HG03439 (cell line): Measurements from ENCODE around the gene RBM17.
"Not testable (repeated sequence)": the region's sequence is repeated elsewhere in the genome, so short reads cannot be mapped to it uniquely, and the experiment has no call there.

ENCODE experiments used
- ATAC-seq: cut with Tn5 transposase; IDR thresholded peaks from one replicate; pipeline ENCODE4 v1.9.1; 2021; ENCODE audit warnings: mild to moderate bottlenecking, moderate library complexity; ENCODE audit not compliant: unreplicated experiment

Gene RBM17

DNA sequence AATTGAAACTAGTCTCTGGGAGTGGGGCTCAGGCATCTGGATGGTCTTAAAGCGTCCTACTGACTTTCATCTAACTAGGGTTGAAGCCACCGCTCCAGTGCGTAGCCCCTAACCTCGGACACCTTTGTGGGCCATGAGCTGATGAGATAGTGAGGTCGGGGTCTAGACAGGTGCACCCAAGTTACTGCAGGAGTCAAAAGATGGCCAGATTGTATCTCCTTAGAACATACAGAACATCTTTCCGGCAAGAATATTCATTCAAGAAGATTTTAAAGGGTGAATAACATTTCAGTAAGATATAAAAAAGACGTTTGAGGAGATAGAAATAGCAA is 20.6 kb downstream of the RBM17 start:
- no peak for ATAC-seq

DNA sequence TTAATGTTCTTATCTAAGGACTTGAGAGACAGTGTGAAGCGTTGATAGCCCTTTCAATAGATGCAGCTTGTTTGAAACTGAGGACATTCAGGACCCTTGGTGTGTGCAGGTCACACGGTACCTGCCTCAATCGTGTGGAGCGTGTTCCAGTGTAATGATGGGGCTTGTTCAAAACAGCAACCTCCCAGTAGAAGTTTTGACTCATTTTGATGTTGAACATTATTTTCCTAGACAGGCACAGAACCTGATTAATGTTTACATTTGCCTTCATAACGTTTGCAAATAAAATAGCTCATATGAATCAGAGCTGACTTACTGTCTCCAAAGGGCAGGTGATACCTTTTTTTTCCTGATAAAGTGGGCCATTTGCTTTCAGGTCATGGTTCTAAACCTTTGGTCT is 21.3 kb downstream of the RBM17 start:
- no peak for ATAC-seq

DNA sequence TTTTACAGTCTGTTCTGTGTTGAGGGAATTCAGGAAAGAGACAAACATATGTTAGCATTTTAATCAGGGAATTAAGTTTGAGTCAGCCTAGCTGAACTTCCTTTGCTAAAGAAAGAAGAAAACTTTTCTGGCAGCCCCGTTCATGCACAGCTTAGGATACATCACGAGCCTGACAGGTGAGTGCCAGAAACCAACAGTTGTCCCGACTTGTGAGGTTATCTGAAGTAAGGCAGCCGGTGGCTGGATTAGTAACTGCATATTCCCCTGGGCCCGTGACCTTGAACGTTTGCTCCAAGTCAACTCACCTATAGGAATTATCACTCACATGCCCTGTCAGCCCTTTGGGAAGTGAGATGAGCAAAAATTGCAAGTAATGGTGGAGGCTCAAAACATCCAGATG is 24.1 kb downstream of the RBM17 start:
- no peak for ATAC-seq

- no peak for ATAC-seq
These were observed 25.5 kb downstream of the RBM17 start for GRCh38 chr10:6114299-6114698.

DNA sequence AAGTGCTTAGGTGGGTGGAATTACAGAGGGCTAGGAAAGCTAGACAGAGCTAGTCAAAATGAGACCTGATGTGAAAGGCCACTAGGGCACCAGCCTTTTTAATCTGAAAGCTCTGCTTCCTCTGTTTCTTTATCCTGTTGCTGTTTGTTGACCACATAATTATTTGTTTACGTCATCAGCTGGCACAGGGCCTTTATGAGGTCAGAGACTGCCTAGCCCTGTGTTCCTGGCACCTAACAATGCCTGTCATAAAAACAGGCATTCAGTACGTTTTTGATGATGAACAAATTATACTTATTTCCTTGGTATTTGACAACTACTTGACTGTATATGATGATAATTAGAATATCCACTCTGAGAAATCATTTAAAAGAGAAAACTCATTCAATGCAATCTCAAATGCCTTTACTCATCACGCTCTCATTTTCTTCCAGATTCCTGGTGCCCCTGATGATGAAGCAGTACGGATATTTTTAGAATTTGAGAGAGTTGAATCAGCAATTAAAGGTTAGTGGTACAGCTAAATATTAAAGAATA is 26.0 kb downstream of the RBM17 start:
- ATAC-seq = no peak

- ATAC-seq = no peak
These were observed 26.6 kb downstream of the RBM17 start for GRCh38 chr10:6115411-6115810.

- no peak for ATAC-seq
These were observed 27.1 kb downstream of the RBM17 start for GRCh38 chr10:6115824-6116350.

- ATAC-seq = no peak
These were observed 28.0 kb downstream of the RBM17 start for GRCh38 chr10:6116806-6117205.

- ATAC-seq = no peak
These were observed 28.9 kb downstream of the RBM17 start for GRCh38 chr10:6117711-6118110.

GRCh38 chr10:6119423-6119822 is 30.6 kb downstream of the RBM17 start:
- ATAC-seq = no peak

GRCh38 chr10:6119962-6120361 is 31.1 kb downstream of the RBM17 start:
- no peak for ATAC-seq

GRCh38 chr10:6120691-6121090 is 31.9 kb downstream of the RBM17 start:
- ATAC-seq = no peak

- no peak for ATAC-seq
These were observed 32.3 kb downstream of the RBM17 start for GRCh38 chr10:6121146-6121545.

GRCh38 chr10:6123532-6123931 is 34.7 kb downstream of the RBM17 start:
- ATAC-seq = no peak

DNA sequence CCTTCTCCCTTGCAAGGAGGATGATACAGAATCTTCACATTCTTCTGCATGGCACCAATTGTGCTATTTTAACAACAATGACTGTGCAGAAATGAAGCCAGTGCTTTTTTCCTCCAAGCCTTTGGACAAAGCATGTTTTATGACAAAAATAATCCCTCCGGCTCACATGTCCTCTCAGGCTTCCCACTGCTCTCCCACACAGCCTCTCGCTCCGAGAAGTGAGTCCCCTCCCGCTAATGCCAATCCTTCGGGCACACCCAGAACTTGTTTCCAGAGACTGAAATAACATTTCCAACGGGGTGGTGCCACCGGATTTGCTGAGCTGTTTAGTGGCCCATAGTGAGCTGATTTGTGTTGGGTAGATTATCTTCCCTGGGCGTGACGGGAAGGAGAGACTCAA is 35.8 kb downstream of the RBM17 start:
- ATAC-seq = no peak

DNA sequence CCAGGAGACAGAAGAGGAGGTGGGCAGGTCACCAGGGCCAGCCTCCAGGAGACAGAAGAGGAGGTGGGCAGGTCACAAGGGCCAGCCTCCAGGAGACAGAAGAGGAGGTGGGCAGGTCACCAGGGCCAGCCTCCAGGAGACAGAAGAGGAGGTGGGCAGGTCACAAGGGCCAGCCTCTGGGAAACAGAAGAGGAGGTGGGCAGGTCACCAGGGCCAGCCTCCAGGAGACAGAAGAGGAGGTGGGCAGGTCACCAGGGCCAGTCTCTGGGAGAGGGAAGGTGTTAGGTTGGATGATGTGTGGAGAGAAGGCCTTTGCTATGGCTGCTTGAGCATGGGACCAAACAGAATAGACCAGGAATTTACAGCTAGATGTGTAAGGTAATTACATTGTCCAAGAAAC is 38.6 kb downstream of the RBM17 start:
- ATAC-seq = not testable (repeated sequence)

DNA sequence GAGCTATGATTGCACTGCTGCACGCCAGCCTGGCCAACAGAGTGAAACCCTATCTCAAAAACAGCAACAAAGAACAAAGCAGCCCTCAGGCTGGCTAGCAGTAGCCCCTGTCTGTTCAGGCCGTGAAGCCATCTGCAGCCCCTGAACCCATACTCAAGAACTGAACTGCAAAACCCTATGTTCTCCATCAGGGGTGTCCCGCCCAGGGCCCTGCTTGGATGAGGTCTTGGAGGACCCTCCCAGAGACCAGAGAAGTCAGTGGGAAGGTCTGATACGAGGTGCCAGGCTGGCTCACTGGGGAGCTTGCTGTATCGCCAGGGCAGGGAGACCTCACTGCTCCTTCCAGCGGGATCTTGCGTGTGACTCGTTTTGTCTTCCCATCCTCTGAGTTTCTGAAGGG is 39.3 kb downstream of the RBM17 start:
- ATAC-seq = no peak

GRCh38 chr10:6128591-6129251 is 39.9 kb downstream of the RBM17 start:
- no peak for ATAC-seq

GRCh38 chr10:6130848-6131470 is 42.1 kb downstream of the RBM17 start:
- no peak for ATAC-seq

DNA sequence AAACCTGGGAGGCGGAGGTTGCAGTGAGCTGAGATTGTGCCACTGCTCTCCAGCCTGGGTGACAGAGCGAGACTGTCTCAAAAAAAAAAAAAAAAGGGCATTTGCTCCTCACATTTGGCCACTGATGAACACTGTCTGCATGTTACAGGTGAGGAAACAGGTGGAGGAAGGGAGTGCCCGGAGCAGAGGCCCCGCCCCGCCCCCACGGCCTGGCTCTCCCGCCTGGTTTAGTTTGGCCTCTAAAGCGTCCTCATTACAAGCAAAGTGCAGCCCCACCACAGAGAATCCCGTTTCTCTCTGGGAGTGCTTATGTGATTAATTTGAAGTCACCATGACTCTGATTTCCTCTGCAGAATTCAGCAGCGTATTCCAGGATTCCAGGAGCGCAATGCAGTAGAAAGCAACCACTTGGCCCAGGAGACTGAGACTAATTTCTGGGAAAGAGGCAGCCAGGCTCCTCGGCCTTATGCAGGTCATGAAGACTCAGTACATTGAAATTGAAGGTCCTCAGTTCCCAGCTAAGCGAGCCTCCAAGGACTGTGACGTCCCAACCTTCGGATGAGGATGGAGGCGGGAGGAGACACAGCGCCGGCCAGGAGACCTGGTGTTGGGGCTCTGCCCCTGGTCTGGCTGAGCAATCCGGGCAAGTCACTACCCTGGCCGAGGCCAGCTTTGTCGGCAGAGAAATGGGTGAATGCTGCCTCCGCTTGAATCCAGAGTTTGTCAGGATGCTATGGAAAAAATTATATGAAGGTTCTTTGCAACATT is 44.7 kb downstream of the RBM17 start:
- ATAC-seq = no peak

GRCh38 chr10:6134099-6134823 is 45.4 kb downstream of the RBM17 start:
- ATAC-seq = no peak
